CD4-positive, alpha-beta T cell treated with Interleukin-12 subunit alpha and Interleukin-12 subunit beta, for 1 hour (primary cell): ENCODE results near the gene POLR1B.
"Not testable (repeated sequence)": the region's sequence is repeated elsewhere in the genome, so short reads cannot be mapped to it uniquely, and the experiment has no call there.

ENCODE experiments used
- DNase-seq: peaks from one replicate; pipeline ENCODE4 v3.0.0-alpha.2; 2020

The POLR1B gene

GRCh38 chr2:112604952-112605351 lies 62.7 kb downstream of the POLR1B start:
- no peak for DNase-seq

- DNase-seq = no peak
Measured at GRCh38 chr2:112605926-112606325, 63.7 kb downstream of the POLR1B start.

- DNase-seq = no peak
Measured at GRCh38 chr2:112606547-112606946, 64.3 kb downstream of the POLR1B start.

- DNase-seq = no peak
Measured at GRCh38 chr2:112607680-112608438, 65.6 kb downstream of the POLR1B start.

GRCh38 chr2:112609320-112609719 lies 67.1 kb downstream of the POLR1B start:
- not testable (repeated sequence) for DNase-seq

- not testable (repeated sequence) for DNase-seq
Measured at GRCh38 chr2:112612283-112612682, 70.0 kb downstream of the POLR1B start.

- no peak for DNase-seq
Measured at GRCh38 chr2:112614201-112614840, 72.1 kb downstream of the POLR1B start.

GRCh38 chr2:112615051-112615450 lies 72.8 kb downstream of the POLR1B start:
- no peak for DNase-seq

- not testable (repeated sequence) for DNase-seq
Measured at GRCh38 chr2:112615798-112616197, 73.5 kb downstream of the POLR1B start.

GRCh38 chr2:112618383-112618782 lies 76.1 kb downstream of the POLR1B start:
- DNase-seq = no peak

GRCh38 chr2:112621790-112622527 lies 79.7 kb downstream of the POLR1B start:
- no peak for DNase-seq

- DNase-seq = no peak
Measured at GRCh38 chr2:112622528-112622849, 80.2 kb downstream of the POLR1B start.

GRCh38 chr2:112623913-112624777 lies 81.9 kb downstream of the POLR1B start:
- DNase-seq = peak; percentile 72

- DNase-seq = no peak
Measured at GRCh38 chr2:112625474-112626114, 83.3 kb downstream of the POLR1B start.

- DNase-seq = peak; percentile 71
Measured at GRCh38 chr2:112626604-112627059, 84.4 kb downstream of the POLR1B start.
